A673 (cell line): Measurements from ENCODE around the gene TOM1. TPM values are rescaled to one million over a fixed set of nuclear protein-coding genes. Genes with fewer than 3 reads are reported as not detected.

Source experiments
- BruUV-seq: library from RNA; stranded (reverse); fragments of 400-500 nt; replicated peaks from 2 replicates; lab custom pipeline; 2021; lab: Mats Ljungman, UMichigan
- CTCF ChIA-PET: fragments of 300-600 bp; sonication (Branson Sonifier 250); formaldehyde crosslinking; loops from one replicate; lab custom pipeline; 2022; ENCODE audit warnings: antibody characterized with exemption; lab: Charles Lee
- POLR2A ChIA-PET: fragments of 300-600 bp; sonication (Branson Sonifier 250); formaldehyde crosslinking; loops from one replicate; lab custom pipeline; 2022; ENCODE audit warnings: antibody characterized with exemption; ENCODE audit not compliant: low non-redundant PET; lab: Charles Lee
- DNase-seq: peaks from one replicate; pipeline ENCODE4 v3.0.0-alpha.2; 2015; ENCODE audit warnings: low spot score
- H3K27ac ChIP-seq: fragments of 200-600 bp; sonication (generic); 2 replicates; pipeline ENCODE4 v1.5.1; 2016; ENCODE audit warnings: mixed run types, low read depth, mild to moderate bottlenecking, mixed read lengths, antibody characterized with exemption, low read length; ENCODE audit not compliant: poor library complexity, severe bottlenecking
- H3K27me3 ChIP-seq: fragments of 200-600 bp; sonication (generic); replicated peaks from 2 replicates; pipeline ENCODE4 v1.6.1; 2017; ENCODE audit warnings: mixed run types, low read depth, mild to moderate bottlenecking, mixed read lengths, antibody characterized with exemption, low read length; ENCODE audit not compliant: insufficient read depth, poor library complexity
- H3K36me3 ChIP-seq: fragments of 200-600 bp; sonication (generic); 2 replicates; pipeline ENCODE4 v1.6.1; 2016; ENCODE audit warnings: mixed run types, mild to moderate bottlenecking, mixed read lengths, antibody characterized with exemption, low read length; ENCODE audit not compliant: insufficient read depth, poor library complexity, severe bottlenecking
- H3K4me1 ChIP-seq: fragments of 200-600 bp; sonication (generic); 2 replicates; pipeline ENCODE4 v1.6.1; 2017; ENCODE audit warnings: mixed run types, mild to moderate bottlenecking, mixed read lengths, antibody characterized with exemption, low read length; ENCODE audit not compliant: insufficient read depth, poor library complexity, severe bottlenecking
- H3K4me3 ChIP-seq: fragments of 200-600 bp; sonication (generic); 2 replicates; pipeline ENCODE4 v1.5.1; 2016; ENCODE audit warnings: low read depth, mixed run types, mild to moderate bottlenecking, mixed read lengths, low read length; ENCODE audit not compliant: poor library complexity, severe bottlenecking
- H3K9me3 ChIP-seq: fragments of 200-600 bp; sonication (generic); 2 replicates; pipeline ENCODE4 v1.6.1; 2016; ENCODE audit warnings: mixed run types, low read depth, mild to moderate bottlenecking, mixed read lengths, antibody characterized with exemption, low read length; ENCODE audit not compliant: poor library complexity, severe bottlenecking
- EZH2 ChIP-seq: fragments of 200-600 bp; sonication (generic); IDR thresholded peaks from 2 replicates; pipeline ENCODE4 v1.6.1; 2017; ENCODE audit warnings: borderline replicate concordance, low read depth, mild to moderate bottlenecking, mixed read lengths, antibody characterized with exemption, low read length; ENCODE audit not compliant: poor library complexity, severe bottlenecking
- intact Hi-C: fragments of 100-400 bp; cut with micrococcal nuclease; formaldehyde crosslinking; loops from one replicate; pipeline ENCODE4 v1.10.0; 2022; ENCODE audit not compliant: unreplicated experiment
- total RNA-seq: library from RNA; stranded (reverse); gene quantifications from 2 replicates; pipeline ENCODE4 v1.2.3, GENCODE V29; 2021
- TF ChIP-seq, protein P1 (sequence below): fragments of 300-800, 200-600 bp; sonication (generic); conservative IDR thresholded peaks from 2 replicates; pipeline ENCODE4 v1.5.1; 2017; ENCODE audit warnings: low read depth, mild to moderate bottlenecking, antibody characterized with exemption, low read length, moderate library complexity, mixed read lengths

TOM1 gene
- total RNA-seq, 1 experiment from 2014 or later = 22.8 TPM

DNA sequence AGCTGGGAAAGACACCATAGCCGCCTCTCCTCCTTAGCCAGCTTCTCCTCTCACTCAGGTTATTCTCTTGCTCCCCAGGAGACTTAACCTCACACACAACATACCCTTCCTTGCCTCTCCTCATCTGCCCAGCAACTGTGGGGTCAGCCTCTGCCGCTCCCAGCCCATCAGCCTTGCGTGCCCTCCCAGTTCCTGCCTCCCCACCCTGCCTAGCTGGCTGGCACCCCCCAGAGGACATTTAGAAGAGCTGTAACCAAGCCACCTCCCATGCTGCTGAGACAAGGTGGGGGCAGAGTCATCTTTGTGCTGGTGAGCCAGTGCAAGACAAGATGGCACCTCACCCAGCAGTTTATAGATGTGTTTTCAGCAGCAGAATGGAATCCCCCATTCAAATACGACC lies 38.2 kb downstream of the TOM1 start:
- Histone ChIP-seq H3K4me1 (no peaks in the 10 kb centered on the region), H3K9me3 (no peaks in the 10 kb centered on the region), H3K36me3 (no peaks in the 10 kb centered on the region), H3K4me3 (no peak overlapping the region), H3K27ac (no peak overlapping the region), H3K27me3 (no peaks in the 10 kb centered on the region)
- TF ChIP-seq, protein P1, sequence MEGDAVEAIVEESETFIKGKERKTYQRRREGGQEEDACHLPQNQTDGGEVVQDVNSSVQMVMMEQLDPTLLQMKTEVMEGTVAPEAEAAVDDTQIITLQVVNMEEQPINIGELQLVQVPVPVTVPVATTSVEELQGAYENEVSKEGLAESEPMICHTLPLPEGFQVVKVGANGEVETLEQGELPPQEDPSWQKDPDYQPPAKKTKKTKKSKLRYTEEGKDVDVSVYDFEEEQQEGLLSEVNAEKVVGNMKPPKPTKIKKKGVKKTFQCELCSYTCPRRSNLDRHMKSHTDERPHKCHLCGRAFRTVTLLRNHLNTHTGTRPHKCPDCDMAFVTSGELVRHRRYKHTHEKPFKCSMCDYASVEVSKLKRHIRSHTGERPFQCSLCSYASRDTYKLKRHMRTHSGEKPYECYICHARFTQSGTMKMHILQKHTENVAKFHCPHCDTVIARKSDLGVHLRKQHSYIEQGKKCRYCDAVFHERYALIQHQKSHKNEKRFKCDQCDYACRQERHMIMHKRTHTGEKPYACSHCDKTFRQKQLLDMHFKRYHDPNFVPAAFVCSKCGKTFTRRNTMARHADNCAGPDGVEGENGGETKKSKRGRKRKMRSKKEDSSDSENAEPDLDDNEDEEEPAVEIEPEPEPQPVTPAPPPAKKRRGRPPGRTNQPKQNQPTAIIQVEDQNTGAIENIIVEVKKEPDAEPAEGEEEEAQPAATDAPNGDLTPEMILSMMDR = no peak
- no peak for TF ChIP-seq EZH2
- intact Hi-C loops = no loop called here
- ChIA-PET POLR2A (no interaction called here), CTCF (interaction anchor here (0.5 kb wide), 1 partner anchor 315 kb away, joined by 4 read pairs; no protein-coding TSS in a partner anchor)
- BruUV-seq = no TSS peak
- no peak for DNase-seq

DNA sequence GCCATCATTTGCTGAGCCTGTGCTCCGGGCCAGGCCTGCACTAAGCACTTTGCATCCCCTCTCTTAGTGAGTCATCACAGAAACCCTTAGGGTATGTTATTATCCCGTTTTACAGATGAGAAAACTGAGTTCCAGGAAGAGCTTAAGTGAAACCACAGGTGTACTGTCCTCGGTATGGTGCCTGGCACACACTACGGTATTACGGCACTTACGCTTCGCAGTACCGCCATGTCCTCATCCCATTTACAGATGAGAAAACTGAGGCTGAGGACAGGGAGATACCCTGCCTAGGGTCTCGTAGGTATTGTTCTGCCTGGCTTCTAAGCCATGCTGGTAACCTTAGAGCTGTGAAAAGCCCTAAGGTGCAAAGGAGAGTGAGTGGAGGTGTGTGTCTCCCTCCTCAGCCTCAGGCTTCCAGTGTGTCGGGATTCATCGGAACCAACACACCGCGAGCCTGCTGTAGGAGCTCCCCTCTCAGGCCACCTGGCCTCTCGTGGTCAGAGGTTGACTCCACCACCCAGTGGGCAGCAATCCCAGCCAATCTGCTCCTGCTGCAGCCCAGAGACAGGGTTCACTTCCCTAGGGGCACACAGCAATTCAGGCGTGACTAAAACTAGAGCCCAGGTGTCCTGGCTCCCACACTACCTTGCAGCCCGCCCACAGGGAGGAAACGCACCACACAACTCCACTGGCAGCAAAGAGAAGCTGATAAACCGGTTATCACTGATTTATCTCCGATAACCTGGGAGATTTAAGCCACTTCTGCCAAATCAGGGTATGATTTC lies 41.6 kb downstream of the TOM1 start:
- no peak overlapping the region for H3K4me3 ChIP-seq
- H3K27me3 ChIP-seq = no peaks in the 10 kb centered on the region
- no peak overlapping the region for H3K27ac ChIP-seq
- CTCF ChIA-PET = no interaction called here
- H3K4me1 ChIP-seq = no peaks in the 10 kb centered on the region
- BruUV-seq = no TSS peak
- intact Hi-C loops = no loop called here
- POLR2A ChIA-PET = interaction anchor here (0.7 kb wide), 1 partner anchor 42 kb away, joined by 3 read pairs; no protein-coding TSS in a partner anchor
- no peaks in the 10 kb centered on the region for H3K9me3 ChIP-seq
- no peak for DNase-seq
- no peaks in the 10 kb centered on the region for H3K36me3 ChIP-seq
- TF ChIP-seq EZH2 = no peak
- TF ChIP-seq, protein P1 = no peak

DNA sequence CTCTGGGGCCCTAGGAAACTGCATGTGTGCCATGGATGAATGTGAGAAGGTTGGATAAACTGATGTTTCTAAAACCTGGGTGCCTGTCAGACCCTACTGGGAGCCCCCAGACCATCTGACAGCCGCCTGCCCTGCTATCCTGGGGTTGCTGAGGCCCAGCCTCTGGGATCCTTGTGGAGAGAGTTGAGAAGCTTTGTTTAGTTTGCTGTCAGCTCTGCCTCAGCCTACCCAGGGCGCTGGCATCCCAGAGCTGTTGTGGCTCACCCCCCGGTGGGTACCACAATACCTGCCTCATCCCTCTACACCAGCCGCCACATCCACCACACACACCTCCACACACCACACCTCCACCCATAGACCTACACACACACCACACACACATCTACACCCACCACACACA lies 42.7 kb downstream of the TOM1 start:
- Histone ChIP-seq H3K27me3 (no peaks in the 10 kb centered on the region), H3K36me3 (no peaks in the 10 kb centered on the region), H3K4me3 (no peak overlapping the region), H3K27ac (no peak overlapping the region), H3K4me1 (no peaks in the 10 kb centered on the region), H3K9me3 (no peaks in the 10 kb centered on the region)
- ChIA-PET POLR2A (no interaction called here), CTCF (no interaction called here)
- TF ChIP-seq EZH2 = no peak
- TF ChIP-seq, protein P1 = no peak
- intact Hi-C loops = no loop called here
- BruUV-seq = no TSS peak
- no peak for DNase-seq
